Suprapubic skin (tissue), 4 donors: ENCODE measurements around the gene GPD1L. TPM values are rescaled to one million over a fixed set of nuclear protein-coding genes. Genes with fewer than 3 reads are reported as not detected.

ENCODE experiments used
- DNase-seq, 2 donors: peaks; one replicate each; pipeline ENCODE4 v3.0.0-alpha.2; 2019; ENCODE audit warnings: low spot score in 2 of 2
- H3K27ac ChIP-seq: fragments of 200-600 bp; sonication (generic); one replicate; pipeline ENCODE4 v1.5.1; 2019
- H3K27me3 ChIP-seq: fragments of 200-600 bp; sonication (generic); one replicate; pipeline ENCODE4 v1.5.1; 2019
- H3K36me3 ChIP-seq: fragments of 200-600 bp; sonication (generic); one replicate; pipeline ENCODE4 v1.5.1; 2019
- H3K4me1 ChIP-seq: fragments of 200-600 bp; sonication (generic); one replicate; pipeline ENCODE4 v1.5.1; 2019
- H3K4me3 ChIP-seq: fragments of 200-600 bp; sonication (generic); one replicate; pipeline ENCODE4 v1.5.1; 2019; ENCODE audit warnings: mild to moderate bottlenecking
- H3K9me3 ChIP-seq: fragments of 200-600 bp; sonication (generic); one replicate; pipeline ENCODE4 v1.5.1; 2019
- EP300 ChIP-seq: sonication (generic); formaldehyde crosslinking; IDR thresholded peaks from one replicate; pipeline ENCODE4 v1.6.1; 2017; ENCODE audit warnings: antibody characterized with exemption
- POLR2A ChIP-seq, 2 donors: fragments of 450-650 bp; IDR thresholded peaks; one replicate each; pipeline ENCODE4 v1.6.1; 2017; ENCODE audit warnings: antibody characterized with exemption in 2 of 2, mild to moderate bottlenecking in 2 of 2, moderate library complexity in 2 of 2
- POLR2AphosphoS5 ChIP-seq, 3 donors: sonication (generic); formaldehyde crosslinking; IDR thresholded peaks; one replicate each; pipeline ENCODE4 v1.6.1; 2017; ENCODE audit warnings: antibody characterized with exemption in 3 of 3
- WGBS: methylation state at CpG from one replicate; pipeline ENCODE4 v1.1.5; 2018; 5-methylcytosine and 5-hydroxymethylcytosine counted together
- total RNA-seq, 4 donors: library from RNA; depleted of rRNA; stranded (reverse); fragments of >200 nt; gene quantifications; one replicate each; pipeline ENCODE4 v1.1.0, GENCODE V29; 2016
- TF ChIP-seq, protein P1 (sequence below), 2 donors: fragments of 200-600 bp in 1 of 2; fragments of 450-650 bp in 1 of 2; sonication (generic) in 1 of 2; IDR thresholded peaks; one replicate each; pipeline ENCODE4 v1.5.1; 2016 to 2019; ENCODE audit warnings: antibody characterized with exemption in 2 of 2, mild to moderate bottlenecking in 1 of 2, moderate library complexity in 1 of 2

Gene GPD1L
- total RNA-seq, 4 donors from 2014 or later, result 21.4 to 79.9 (median 28.5) TPM

DNA sequence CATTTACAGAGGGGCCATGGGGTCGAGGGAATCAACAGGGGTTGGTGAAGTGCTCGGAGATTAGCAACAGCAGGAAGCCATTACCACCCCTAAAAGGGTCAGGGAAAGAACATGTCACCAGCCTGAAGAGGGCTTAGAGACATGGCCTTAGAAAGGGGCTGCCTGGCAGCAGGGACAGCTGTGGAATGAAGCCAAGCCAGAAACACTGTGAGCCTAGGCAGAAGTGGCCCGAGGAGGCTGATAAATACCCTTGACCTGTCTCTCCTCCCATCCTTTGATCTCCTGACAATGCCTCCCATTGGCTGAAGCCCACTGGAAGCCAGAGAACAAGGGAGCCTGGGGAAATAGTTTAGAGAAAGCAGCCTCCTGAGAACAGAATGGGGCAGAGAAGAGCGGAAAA is 31.4 kb downstream of the GPD1L start:
- H3K27me3 ChIP-seq, result no peaks in the 10 kb centered on the region
- 83% methylated on average over 4 of the region's 4 CpGs for WGBS
- no peak overlapping the region for H3K4me3 ChIP-seq
- no peak overlapping the region for H3K27ac ChIP-seq
- no peaks in the 10 kb centered on the region for H3K4me1 ChIP-seq
- H3K9me3 ChIP-seq, result no peaks in the 10 kb centered on the region
- no peak for DNase-seq
- TF ChIP-seq POLR2A (IDR thresholded peaks at IDR 0.05) (no peak), POLR2AphosphoS5 (IDR thresholded peaks at IDR 0.05) (no peak), EP300 (no peak)
- TF ChIP-seq, protein P1, sequence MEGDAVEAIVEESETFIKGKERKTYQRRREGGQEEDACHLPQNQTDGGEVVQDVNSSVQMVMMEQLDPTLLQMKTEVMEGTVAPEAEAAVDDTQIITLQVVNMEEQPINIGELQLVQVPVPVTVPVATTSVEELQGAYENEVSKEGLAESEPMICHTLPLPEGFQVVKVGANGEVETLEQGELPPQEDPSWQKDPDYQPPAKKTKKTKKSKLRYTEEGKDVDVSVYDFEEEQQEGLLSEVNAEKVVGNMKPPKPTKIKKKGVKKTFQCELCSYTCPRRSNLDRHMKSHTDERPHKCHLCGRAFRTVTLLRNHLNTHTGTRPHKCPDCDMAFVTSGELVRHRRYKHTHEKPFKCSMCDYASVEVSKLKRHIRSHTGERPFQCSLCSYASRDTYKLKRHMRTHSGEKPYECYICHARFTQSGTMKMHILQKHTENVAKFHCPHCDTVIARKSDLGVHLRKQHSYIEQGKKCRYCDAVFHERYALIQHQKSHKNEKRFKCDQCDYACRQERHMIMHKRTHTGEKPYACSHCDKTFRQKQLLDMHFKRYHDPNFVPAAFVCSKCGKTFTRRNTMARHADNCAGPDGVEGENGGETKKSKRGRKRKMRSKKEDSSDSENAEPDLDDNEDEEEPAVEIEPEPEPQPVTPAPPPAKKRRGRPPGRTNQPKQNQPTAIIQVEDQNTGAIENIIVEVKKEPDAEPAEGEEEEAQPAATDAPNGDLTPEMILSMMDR (IDR thresholded peaks at IDR 0.05), result no peak
- H3K36me3 ChIP-seq, result peaks cover 9% of the 10 kb centered on the region

GRCh38 chr3:32138545-32139104 is 32.2 kb downstream of the GPD1L start:
- Histone ChIP-seq H3K27me3 (no peaks in the 10 kb centered on the region), H3K4me1 (no peaks in the 10 kb centered on the region), H3K27ac (no peak overlapping the region), H3K4me3 (no peak overlapping the region), H3K9me3 (no peaks in the 10 kb centered on the region), H3K36me3 (peaks cover 9% of the 10 kb centered on the region)
- TF ChIP-seq POLR2AphosphoS5 (IDR thresholded peaks at IDR 0.05) (no peak), POLR2A (IDR thresholded peaks at IDR 0.05) (no peak)
- no peak for DNase-seq
- WGBS, result 50% methylated on average over 8 of the region's 8 CpGs

GRCh38 chr3:32140943-32141342 is 34.5 kb downstream of the GPD1L start:
- 78% methylated on average over 5 of the region's 5 CpGs for WGBS
- peaks cover 9% of the 10 kb centered on the region for H3K36me3 ChIP-seq

GRCh38 chr3:32143849-32144757 is 37.7 kb downstream of the GPD1L start:
- no peaks in the 10 kb centered on the region for H3K27me3 ChIP-seq
- peaks cover 28% of the 10 kb centered on the region for H3K36me3 ChIP-seq
- 55% methylated on average over 11 of the region's 11 CpGs for whole genome bisulfite sequencing
- H3K9me3 ChIP-seq, result no peaks in the 10 kb centered on the region
- no peak overlapping the region for H3K4me3 ChIP-seq
- DNase-seq, result no peak
- TF ChIP-seq, protein P1 (IDR thresholded peaks at IDR 0.05), result peak; percentile 39 to 58
- no peak for TF ChIP-seq POLR2A (IDR thresholded peaks at IDR 0.05)
- peaks cover 2% of the 10 kb centered on the region for H3K4me1 ChIP-seq
- H3K27ac ChIP-seq, result no peak overlapping the region

More at GRCh38 chr3:32140943-32141342, 34.5 kb downstream of the GPD1L start:
- no peaks in the 10 kb centered on the region for H3K9me3 ChIP-seq
- no peak for TF ChIP-seq POLR2AphosphoS5 (IDR thresholded peaks at IDR 0.05)
- TF ChIP-seq EP300, result no peak
- TF ChIP-seq POLR2A (IDR thresholded peaks at IDR 0.05), result no peak
- TF ChIP-seq, protein P1 (IDR thresholded peaks at IDR 0.05), result no peak
- H3K4me1 ChIP-seq, result no peaks in the 10 kb centered on the region
- DNase-seq, result no peak
- H3K27ac ChIP-seq, result no peak overlapping the region
- H3K4me3 ChIP-seq, result no peak overlapping the region
- no peaks in the 10 kb centered on the region for H3K27me3 ChIP-seq

GRCh38 chr3:32146746-32147211 is 40.4 kb downstream of the GPD1L start:
- H3K4me1 ChIP-seq, result peaks cover 2% of the 10 kb centered on the region
- TF ChIP-seq, protein P1 (IDR thresholded peaks at IDR 0.05), result no peak
- TF ChIP-seq POLR2AphosphoS5 (IDR thresholded peaks at IDR 0.05) (no peak), EP300 (no peak), POLR2A (IDR thresholded peaks at IDR 0.05) (no peak)
- H3K27me3 ChIP-seq, result no peaks in the 10 kb centered on the region
- WGBS, result 51% methylated on average over 3 of the region's 3 CpGs
- H3K9me3 ChIP-seq, result no peaks in the 10 kb centered on the region
- H3K36me3 ChIP-seq, result peaks cover 34% of the 10 kb centered on the region
- no peak overlapping the region for H3K27ac ChIP-seq
- no peak for DNase-seq
- H3K4me3 ChIP-seq, result no peak overlapping the region
